ACHN (cell line): ENCODE data around the gene RIC3.

Source experiments
- DNase-seq: peaks from one replicate; pipeline ENCODE4 v3.0.0-alpha.2; 2015
- in situ Hi-C: cut with HindIII; loops from 2 replicates; pipeline ENCODE4 v1.10.0; 2017; ENCODE audit warnings: low sequenced_read_pairs, low pct_ligation_motif_present, low pct_unique_long_range_greater_than_20kb

Gene RIC3

GRCh38 chr11:8095371-8095770, 73.5 kb downstream of the RIC3 start:
- no peak for DNase-seq
- in situ Hi-C loops, result no loop called here

GRCh38 chr11:8094656-8095055, 74.2 kb downstream of the RIC3 start:
- DNase-seq, result no peak
- in situ Hi-C loops, result no loop called here

GRCh38 chr11:8093931-8094575, 74.8 kb downstream of the RIC3 start:
- in situ Hi-C loops, result no loop called here
- no peak for DNase-seq

- peak; percentile 62 for DNase-seq
- in situ Hi-C loops, result no loop called here
These were observed 76.0 kb downstream of the RIC3 start for GRCh38 chr11:8092587-8093424.

- no peak for DNase-seq
- in situ Hi-C loops, result no loop called here
These were observed 77.1 kb downstream of the RIC3 start for GRCh38 chr11:8091721-8092120.

GRCh38 chr11:8090756-8091155, 78.1 kb downstream of the RIC3 start:
- in situ Hi-C loops, result no loop called here

GRCh38 chr11:8089791-8090510, 78.9 kb downstream of the RIC3 start:
- no peak for DNase-seq
- in situ Hi-C loops, result no loop called here

More at GRCh38 chr11:8090756-8091155, 78.1 kb downstream of the RIC3 start:
- peak; percentile 26 for DNase-seq

GRCh38 chr11:8087756-8088155, 81.1 kb downstream of the RIC3 start:
- DNase-seq, result no peak

GRCh38 chr11:8087185-8087584, 81.6 kb downstream of the RIC3 start:
- peak; percentile 18 for DNase-seq
- in situ Hi-C loops, result no loop called here

More at GRCh38 chr11:8087756-8088155, 81.1 kb downstream of the RIC3 start:
- in situ Hi-C loops, result no loop called here

GRCh38 chr11:8086571-8086970, 82.3 kb downstream of the RIC3 start:
- no peak for DNase-seq
- in situ Hi-C loops, result no loop called here

GRCh38 chr11:8086001-8086479, 82.8 kb downstream of the RIC3 start:
- in situ Hi-C loops, result no loop called here
- no peak for DNase-seq

GRCh38 chr11:8085011-8085645, 83.7 kb downstream of the RIC3 start:
- in situ Hi-C loops, result no loop called here

GRCh38 chr11:8084352-8084751, 84.5 kb downstream of the RIC3 start:
- no peak for DNase-seq
- in situ Hi-C loops, result no loop called here

More at GRCh38 chr11:8085011-8085645, 83.7 kb downstream of the RIC3 start:
- no peak for DNase-seq

GRCh38 chr11:8083871-8084281, 84.9 kb downstream of the RIC3 start:
- in situ Hi-C loops, result no loop called here
- DNase-seq, result no peak

GRCh38 chr11:8083088-8083395, 85.8 kb downstream of the RIC3 start:
- in situ Hi-C loops, result no loop called here
- DNase-seq, result no peak

GRCh38 chr11:8082391-8083087, 86.3 kb downstream of the RIC3 start:
- no peak for DNase-seq
- in situ Hi-C loops, result no loop called here

- DNase-seq, result no peak
- in situ Hi-C loops, result no loop called here
These were observed 87.1 kb downstream of the RIC3 start for GRCh38 chr11:8081591-8082250.
